Neural cell (in vitro differentiated cells): ENCODE measurements around the gene KLF13.

Source experiments
- CTCF ChIP-seq: fragments of 450-650 bp; IDR thresholded peaks from 2 replicates; pipeline ENCODE4 v1.5.1; 2014; ENCODE audit warnings: antibody characterized with exemption, mild to moderate bottlenecking, moderate library complexity; ENCODE audit not compliant: poor library complexity, severe bottlenecking
- EP300 ChIP-seq: fragments of 450-650 bp; conservative IDR thresholded peaks from 2 replicates; pipeline ENCODE4 v1.6.1; 2014; ENCODE audit warnings: antibody characterized with exemption, mild to moderate bottlenecking, moderate library complexity; ENCODE audit not compliant: poor library complexity, severe bottlenecking
- EZH2 ChIP-seq: fragments of 200-600, 300-800 bp; shearing (Covaris generic), sonication (generic); IDR thresholded peaks from 2 replicates; pipeline ENCODE4 v1.6.1; 2014; ENCODE audit warnings: antibody characterized with exemption, low read length, borderline replicate concordance, mild to moderate bottlenecking; ENCODE audit not compliant: insufficient read depth, poor library complexity, severe bottlenecking
- MXI1 ChIP-seq: fragments of 450-650 bp; conservative IDR thresholded peaks from 2 replicates; pipeline ENCODE4 v1.6.1; 2014; ENCODE audit warnings: antibody characterized with exemption, mild to moderate bottlenecking; ENCODE audit not compliant: poor library complexity, severe bottlenecking
- POLR2AphosphoS5 ChIP-seq: IDR thresholded peaks from 2 replicates; pipeline ENCODE4 v1.6.1; 2012
- REST ChIP-seq: IDR thresholded peaks from 2 replicates; pipeline ENCODE4 v1.6.1; 2012; ENCODE audit warnings: borderline replicate concordance
- SMC3 ChIP-seq: fragments of 450-650 bp; conservative IDR thresholded peaks from 2 replicates; pipeline ENCODE4 v1.6.1; 2014; ENCODE audit warnings: antibody characterized with exemption, mild to moderate bottlenecking, moderate library complexity; ENCODE audit not compliant: poor library complexity
- TAF1 ChIP-seq: IDR thresholded peaks from 2 replicates; pipeline ENCODE4 v1.6.1; 2012; ENCODE audit warnings: low read depth

GRCh38 chr15:31374489-31374888 is 47.9 kb downstream of the KLF13 start:
- TF ChIP-seq POLR2AphosphoS5 = no peak
- TF ChIP-seq REST = no peak
- TF ChIP-seq CTCF = no peak
- TF ChIP-seq EP300 = no peak
- no peak for TF ChIP-seq MXI1
- no peak for TF ChIP-seq EZH2
- TF ChIP-seq SMC3 = no peak
- TF ChIP-seq TAF1 = no peak
